Heart left ventricle (tissue), 16 donors: ENCODE measurements around the gene TMEM271. TPM values are rescaled to one million over a fixed set of nuclear protein-coding genes. Genes with fewer than 3 reads are reported as not detected.
A peak's percentile ranks its signal among the peaks of the same experiment; 100 is the strongest.

ENCODE experiments used
- ATAC-seq, 4 donors: fragments of 200-7000 bp; cut with Tn5 transposase; one replicate each; pipeline ENCODE4 v1.9.1; 2020 to 2022; ENCODE audit warnings: moderate library complexity in 4 of 4, mild to moderate bottlenecking in 3 of 4, moderate number of reproducible peaks in 1 of 4
- DNase-seq, 5 donors: peaks; one replicate each; pipeline ENCODE4 v3.0.0-alpha.2; 2020
- H3K27ac ChIP-seq, 12 donors: fragments of 200-600 bp; sonication (generic) in 4 of 12; one replicate each; pipeline versions ENCODE4 v1.5.0 to v1.8.0; 2016 to 2022; ENCODE audit warnings: mild to moderate bottlenecking in 2 of 12
- H3K27me3 ChIP-seq, 9 donors: fragments of 200-600 bp; sonication (generic) in 2 of 9; one replicate each; pipeline versions ENCODE4 v1.5.1 to v1.8.0; 2016 to 2022; ENCODE audit warnings: mild to moderate bottlenecking in 3 of 9
- H3K36me3 ChIP-seq, 9 donors: fragments of 200-600 bp; sonication (generic) in 2 of 9; one replicate each; pipeline versions ENCODE4 v1.5.0 to v1.8.0; 2018 to 2022; ENCODE audit warnings: mild to moderate bottlenecking in 2 of 9
- H3K4me1 ChIP-seq, 12 donors: fragments of 200-600 bp; sonication (generic) in 4 of 12; one replicate each; pipeline versions ENCODE4 v1.5.0 to v1.8.0; 2016 to 2022; ENCODE audit warnings: mild to moderate bottlenecking in 3 of 12
- H3K4me3 ChIP-seq, 12 donors: fragments of 200-600 bp; sonication (generic) in 4 of 12; one replicate each; pipeline versions ENCODE4 v1.5.0 to v1.8.0; 2017 to 2022; ENCODE audit warnings: mild to moderate bottlenecking in 9 of 12, moderate library complexity in 4 of 12
- H3K9me3 ChIP-seq, 12 donors: fragments of 200-600 bp; sonication (generic) in 4 of 12; one replicate each; pipeline versions ENCODE4 v1.5.0 to v1.8.0; 2016 to 2022; ENCODE audit warnings: mild to moderate bottlenecking in 1 of 12
- CTCF ChIP-seq, 12 donors: fragments of 200-600 bp; sonication (generic) in 4 of 12; IDR thresholded peaks; one replicate each; pipeline versions ENCODE4 v1.5.0 to v1.8.0; 2018 to 2022; ENCODE audit warnings: antibody characterized with exemption in 12 of 12, mild to moderate bottlenecking in 5 of 12
- POLR2A ChIP-seq, 2 donors: fragments of 450-650 bp; IDR thresholded peaks; one replicate each; pipeline ENCODE4 v1.6.1; 2017; ENCODE audit warnings: antibody characterized with exemption in 2 of 2, mild to moderate bottlenecking in 2 of 2, moderate library complexity in 2 of 2
- WGBS, 4 donors: extraction: QIAGEN DNeasy Blood & Tissue Kit in 2 of 4; methylation state at CpG; one replicate each; pipeline versions ENCODE4 v1.1.5 to v1.1.7; 2013 to 2018; 5-methylcytosine and 5-hydroxymethylcytosine counted together
- intact Hi-C, 10 donors: fragments of 100-400 bp; cut with DNase I; formaldehyde crosslinking; loops; one replicate each; pipeline versions ENCODE4 v1.11.1 to v1.14.2; 2022
- polyA plus RNA-seq, 2 donors: library from polyadenylated mRNA; stranded (reverse); fragments of 200-250 nt; gene quantifications; one replicate each; pipeline ENCODE4 v1.2.3, GENCODE V29; 2013
- total RNA-seq, 9 donors: library from RNA; depleted of rRNA in 2 of 9; stranded (reverse); fragments of >200 nt in 2 of 9; fragmentation: NEBNext Ultra II Directional in 3 of 9; extraction: Animal tissue kit (Norgen Biotek cat#: 25700) in 3 of 9; gene quantifications; one replicate each; pipeline versions ENCODE4 v1.1.0 to v1.2.4, GENCODE V29; 2016 to 2023
- donor health status: ischemic (EF 13 %, LVEDD 7.1; RV severe dilation, severe dysfunction).
- donor health status: healthy with polysubstance abuse.
- donor health status: DM: no; HTN: yes; CAD: no.
- donor health status: DM: no; HTN: no; CAD: no.
- donor health status: ischemic (EF 25% LVEDD 6.9; RV normal size, moderate dysfunction).
- donor health status: ischemic (EF 25% LVEDD 5.7; RV mildly dilated, moderate dysfunction).
- donor health status: healthy.
- donor health status: DM: yes; HTN: yes; CAD: no.
- donor health status: ischemic (EF 35%, LVEDD 5.7; RV mildly dilated, moderate dysfunction).
- donor health status: nonischemic (EF 11% LVEDD 7.7; RV severe dilation, severe dysfunction).
- donor health status: DM: yes; HTN: yes; CAD: no.
- donor health status: PGD.
- donor health status: ischemic (EF 29% LVEDD 5.4; RV normal size, mild dysfunction).
- donor health status: nonischemic (EF 23%, LVEDD 6.1; RV moderate dilation, normal function).

Gene TMEM271
- total and polyA plus RNA-seq, 11 donors: not detected

- ATAC-seq (no peak), DNase-seq (peak in 1 of 5 donors; percentile 44)
- Histone ChIP-seq H3K27me3 (peaks cover 0 to 24% (median 2%) of the 10 kb centered on the region in 9 donors), H3K4me1 (no peaks in the 10 kb centered on the region), H3K4me3 (no peak overlapping the region), H3K9me3 (no peaks in the 10 kb centered on the region), H3K27ac (no peak overlapping the region), H3K36me3 (peaks cover 0 to 4% (median 0%) of the 10 kb centered on the region in 9 donors)
- TF ChIP-seq POLR2A (IDR thresholded peaks at IDR 0.05): no peak
- no peak for TF ChIP-seq CTCF (IDR thresholded peaks at IDR 0.05)
- WGBS, 4 donors: 80 to 88% (median 83%) methylated on average over 4 to 9 of the region's 9 CpGs
- intact Hi-C loops: no loop called here
Observed at GRCh38 chr4:544386-545105, 31.5 kb downstream of the TMEM271 start.

GRCh38 chr4:541271-541670, 34.8 kb downstream of the TMEM271 start:
- Histone ChIP-seq H3K9me3 (no peaks in the 10 kb centered on the region), H3K4me1 (no peaks in the 10 kb centered on the region), H3K27me3 (no peaks in the 10 kb centered on the region), H3K27ac (no peak overlapping the region), H3K4me3 (no peak overlapping the region), H3K36me3 (peaks cover 0 to 35% (median 22%) of the 10 kb centered on the region in 9 donors)
- WGBS, 4 donors: 61 to 96% (median 84%) methylated on average over 3 of the region's 3 CpGs
- no peak for TF ChIP-seq POLR2A (IDR thresholded peaks at IDR 0.05)
- TF ChIP-seq CTCF (IDR thresholded peaks at IDR 0.05): no peak
- intact Hi-C loops: no loop called here
- DNase-seq (no peak), ATAC-seq (no peak)

GRCh38 chr4:538542-539142, 37.5 kb downstream of the TMEM271 start:
- ATAC-seq (no peak), DNase-seq (no peak)
- WGBS, 4 donors: 93 to 96% (median 96%) methylated on average over 8 of the region's 8 CpGs
- H3K27me3 ChIP-seq: no peaks in the 10 kb centered on the region
- H3K9me3 ChIP-seq: no peaks in the 10 kb centered on the region
- intact Hi-C loops: no loop called here
- no peak overlapping the region for H3K4me3 ChIP-seq
- peaks cover 0 to 56% (median 41%) of the 10 kb centered on the region in 9 donors for H3K36me3 ChIP-seq
- no peak overlapping the region for H3K27ac ChIP-seq
- TF ChIP-seq CTCF (IDR thresholded peaks at IDR 0.05) (no peak), POLR2A (IDR thresholded peaks at IDR 0.05) (no peak)
- no peaks in the 10 kb centered on the region for H3K4me1 ChIP-seq

DNA sequence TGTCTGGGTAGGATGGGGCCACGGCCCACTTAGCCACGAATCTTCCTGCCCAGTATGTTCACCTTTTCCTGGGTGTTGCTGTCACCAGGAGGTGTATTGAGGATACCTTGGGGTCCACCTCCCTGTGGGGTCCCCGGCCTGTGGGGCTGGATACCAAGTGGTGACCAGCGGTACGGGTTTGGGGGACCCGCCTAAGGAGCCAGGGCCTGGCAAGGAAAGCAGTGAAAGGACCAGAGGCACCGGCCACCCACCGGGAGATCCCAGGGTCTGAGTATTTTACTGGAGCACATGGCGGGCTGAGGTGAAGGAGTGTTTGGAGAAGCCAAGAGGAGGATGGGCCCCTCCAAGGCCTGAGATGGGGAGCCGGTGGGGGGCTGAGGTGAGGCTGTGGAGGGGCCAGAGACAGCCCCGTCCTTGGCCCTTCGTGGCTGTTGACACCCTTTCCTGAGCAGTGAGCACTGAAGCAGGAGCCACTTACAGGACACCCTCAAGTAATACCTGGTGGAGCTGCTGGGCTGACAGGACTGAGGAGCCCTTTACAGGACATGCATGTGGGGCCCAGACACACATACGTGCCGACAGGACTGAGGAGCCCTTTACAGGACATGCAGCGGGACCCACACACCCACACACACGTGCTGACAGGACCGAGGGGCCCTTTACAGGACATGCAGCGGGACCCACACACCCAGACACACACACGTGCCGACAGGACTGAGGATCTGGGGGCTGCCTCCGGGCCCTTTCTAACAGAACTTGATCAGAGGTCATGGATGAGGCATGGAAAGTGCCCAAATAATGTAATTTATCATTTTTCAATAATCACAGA, 38.4 kb downstream of the TMEM271 start:
- Histone ChIP-seq H3K27ac (no peak overlapping the region), H3K4me1 (no peaks in the 10 kb centered on the region), H3K27me3 (no peaks in the 10 kb centered on the region), H3K36me3 (peaks cover 0 to 63% (median 49%) of the 10 kb centered on the region in 9 donors), H3K4me3 (no peak overlapping the region), H3K9me3 (no peaks in the 10 kb centered on the region)
- DNase-seq (peak in 2 of 5 donors; percentile 9 to 55), ATAC-seq (no peak)
- intact Hi-C loops: no loop called here
- no peak for TF ChIP-seq CTCF (IDR thresholded peaks at IDR 0.05)
- TF ChIP-seq POLR2A (IDR thresholded peaks at IDR 0.05): no peak
- 89 to 96% (median 94%) methylated on average over 20 to 21 of the region's 21 CpGs for WGBS, 4 donors
